DMS153 treated with DMSO at 0.1 percent for 48 hours (cell line): ENCODE measurements around the gene GAD1.
A peak's percentile ranks its signal among the peaks of the same experiment; 100 is the strongest.

Experiments
- DNase-seq: peaks from one replicate; lab custom pipeline; 2025; ENCODE audit not compliant: unreplicated experiment; lab: John Stamatoyannopoulos, UW

The GAD1 gene

DNA sequence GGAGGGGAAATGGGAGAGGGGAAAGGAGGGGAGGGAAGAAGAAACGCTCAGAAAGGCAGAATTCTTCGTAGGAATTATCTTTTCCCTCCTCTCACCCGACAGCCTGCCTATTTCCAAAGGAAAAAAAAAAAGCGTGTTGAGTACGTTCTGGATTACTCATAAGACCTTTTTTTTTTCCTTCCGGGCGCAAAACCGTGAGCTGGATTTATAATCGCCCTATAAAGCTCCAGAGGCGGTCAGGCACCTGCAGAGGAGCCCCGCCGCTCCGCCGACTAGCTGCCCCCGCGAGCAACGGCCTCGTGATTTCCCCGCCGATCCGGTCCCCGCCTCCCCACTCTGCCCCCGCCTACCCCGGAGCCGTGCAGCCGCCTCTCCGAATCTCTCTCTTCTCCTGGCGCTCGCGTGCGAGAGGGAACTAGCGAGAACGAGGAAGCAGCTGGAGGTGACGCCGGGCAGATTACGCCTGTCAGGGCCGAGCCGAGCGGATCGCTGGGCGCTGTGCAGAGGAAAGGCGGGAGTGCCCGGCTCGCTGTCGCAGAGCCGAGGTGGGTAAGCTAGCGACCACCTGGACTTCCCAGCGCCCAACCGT is at the start of gene GAD1:
GAD1 (plus strand) TSS at position 384 of the 589 bp plus-strand sequence. CDS start 1,705 bp downstream, outside the sequence.
- DNase-seq: peak; percentile 69

DNA sequence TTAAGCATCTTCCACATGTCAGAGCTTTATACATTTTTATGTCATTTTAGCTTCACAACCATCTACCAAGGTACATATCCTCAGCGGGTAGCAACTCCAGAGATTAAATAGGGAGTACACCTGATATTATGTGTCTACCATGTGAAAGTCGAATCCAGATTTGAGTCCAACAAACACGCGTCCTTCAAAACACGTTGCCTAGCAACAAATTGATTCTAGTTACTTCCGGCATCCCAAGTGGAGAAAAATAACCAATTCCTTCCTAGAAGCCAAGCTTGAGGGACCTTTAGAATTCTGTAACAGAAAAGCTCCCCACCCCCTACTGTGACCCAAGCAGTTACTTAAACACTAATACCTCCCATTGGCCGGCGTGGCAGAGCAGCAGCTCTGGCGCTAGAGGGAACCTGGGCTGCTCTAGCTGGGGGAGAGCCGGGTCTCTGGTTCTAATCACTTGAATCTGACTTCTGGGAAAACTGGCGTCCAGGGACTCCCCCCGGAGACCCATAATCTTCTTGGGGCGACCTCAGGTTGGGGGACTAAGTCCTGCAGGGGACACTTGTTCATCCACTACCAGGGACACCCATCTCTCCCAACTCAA is 46.6 kb upstream of the GAD1 start, which contains the start of gene ERICH2:
ERICH2 (plus strand) TSS at position 371 of the 598 bp plus-strand sequence. CDS start 304 bp downstream, outside the sequence.
- DNase-seq: peak; percentile 72

DNA sequence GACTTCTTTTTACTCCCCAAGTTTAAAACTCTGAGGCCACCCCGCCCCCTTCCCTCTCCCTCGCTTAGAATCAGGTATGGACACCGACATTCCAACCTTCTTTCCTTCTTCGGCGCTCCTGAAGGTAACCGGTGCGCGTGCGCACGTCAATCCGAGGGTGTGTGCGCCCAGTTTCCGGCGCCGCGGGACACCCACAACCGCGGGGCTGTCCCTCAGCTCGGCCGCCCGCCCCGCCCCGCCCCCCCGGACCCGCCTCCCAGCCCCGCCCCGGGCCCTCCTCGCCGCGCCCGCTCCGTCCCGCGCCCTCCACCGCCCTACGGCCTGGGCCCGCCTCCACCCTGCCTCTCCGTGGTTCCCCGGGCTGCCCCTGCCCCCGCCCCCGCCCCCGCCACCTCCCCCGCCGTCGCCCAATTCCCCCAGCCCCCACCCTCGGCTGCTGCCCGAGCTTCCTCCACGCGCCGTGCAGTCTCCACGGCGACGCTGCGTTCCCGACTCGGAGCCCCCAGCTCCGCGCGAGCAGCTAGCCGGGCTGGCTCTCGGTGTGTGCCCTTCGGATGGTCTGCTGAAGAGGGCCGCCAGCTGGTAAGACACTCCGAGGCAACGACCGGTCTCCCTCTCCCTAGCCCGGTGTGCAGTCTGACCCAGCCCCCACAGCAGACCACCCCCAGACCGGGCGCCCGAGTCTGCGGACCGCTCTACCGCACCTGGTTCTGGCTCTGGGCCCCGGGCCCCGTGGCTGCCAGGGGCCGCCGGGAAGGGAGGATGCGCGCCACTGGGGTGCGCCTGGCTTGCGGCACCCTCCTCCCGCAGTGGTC is 45.9 kb upstream of the GAD1 start:
- DNase-seq: peak; percentile 76

DNA sequence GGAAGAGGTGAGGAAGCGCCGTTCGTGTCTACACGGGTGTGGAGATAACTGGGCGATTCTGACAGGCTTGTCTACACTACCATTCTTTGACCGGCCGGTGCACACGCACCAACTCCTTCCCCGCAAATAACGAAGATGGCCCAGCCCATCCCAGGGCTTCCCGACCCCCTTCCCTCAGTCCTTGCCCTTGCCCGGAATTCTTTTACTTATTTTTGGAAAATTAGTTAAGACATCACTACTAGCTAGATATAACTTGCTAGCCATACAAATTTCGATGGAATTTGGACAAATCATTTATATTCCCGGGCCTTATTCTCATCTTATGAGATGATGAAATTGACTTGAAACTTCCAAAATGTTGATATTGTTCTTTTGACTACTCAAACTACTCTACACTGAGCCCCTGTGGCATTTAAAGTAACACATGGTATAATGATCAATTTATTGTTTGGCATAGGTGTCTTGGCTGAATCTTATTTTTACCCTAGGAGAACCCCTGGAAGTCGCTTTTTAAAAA is 45.2 kb upstream of the GAD1 start:
- no peak for DNase-seq

DNA sequence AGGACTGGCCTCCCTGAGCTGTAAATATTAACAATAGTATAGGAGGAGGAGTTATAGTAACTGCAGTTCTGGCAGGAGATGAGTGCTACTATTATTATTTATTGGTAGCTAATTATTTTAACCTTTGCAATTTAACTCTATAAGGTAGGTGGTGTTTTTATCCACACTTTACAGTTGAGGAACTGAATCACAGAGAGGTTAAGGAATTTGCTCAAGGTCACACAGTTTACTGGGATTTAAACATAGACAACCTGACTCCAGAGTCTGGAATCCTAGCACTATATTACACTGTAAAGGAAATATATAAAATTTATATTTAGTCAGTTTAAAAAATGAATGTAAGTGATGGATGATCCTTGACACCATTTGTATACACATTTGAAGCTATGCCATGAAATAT is 44.4 kb upstream of the GAD1 start:
- no peak for DNase-seq

DNA sequence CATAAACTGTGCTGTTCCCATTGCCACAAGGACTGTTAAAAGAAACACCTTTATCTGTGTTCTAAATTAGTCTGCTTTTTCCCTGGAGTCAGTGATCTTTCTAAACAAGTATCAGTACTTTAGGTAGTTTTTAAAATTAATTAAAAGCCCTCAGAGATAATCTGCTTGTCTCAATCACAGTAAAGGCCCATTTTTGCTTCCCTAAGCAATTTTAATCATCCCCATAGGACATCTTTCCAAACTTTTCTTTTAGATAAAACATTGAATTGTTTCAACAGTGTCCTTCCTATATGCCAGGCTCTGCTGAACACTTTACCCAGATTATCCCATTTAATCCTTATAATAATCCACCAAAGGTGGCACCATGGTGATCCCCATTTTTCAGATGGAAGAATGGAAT is 42.6 kb upstream of the GAD1 start:
- no peak for DNase-seq

DNA sequence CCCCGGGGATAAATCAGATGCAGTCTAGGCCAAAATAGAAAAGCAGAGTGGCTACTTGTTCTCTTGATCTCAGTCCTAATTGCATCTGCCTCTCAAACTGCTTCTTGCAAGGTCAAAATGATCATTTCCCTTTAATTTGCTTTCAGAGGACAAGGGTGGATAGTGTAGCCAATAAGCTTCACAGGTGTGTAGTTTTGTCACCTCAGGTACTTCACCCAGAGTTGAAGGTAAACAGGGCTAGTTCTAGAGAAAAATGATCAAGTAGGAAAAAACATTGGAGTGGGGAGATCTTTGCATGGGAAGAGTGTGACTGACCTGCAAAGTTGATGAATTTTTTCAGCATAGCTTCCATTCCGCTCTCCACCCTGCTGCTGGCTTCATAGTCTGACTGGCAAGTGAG is 37.8 kb upstream of the GAD1 start:
- DNase-seq: no peak

DNA sequence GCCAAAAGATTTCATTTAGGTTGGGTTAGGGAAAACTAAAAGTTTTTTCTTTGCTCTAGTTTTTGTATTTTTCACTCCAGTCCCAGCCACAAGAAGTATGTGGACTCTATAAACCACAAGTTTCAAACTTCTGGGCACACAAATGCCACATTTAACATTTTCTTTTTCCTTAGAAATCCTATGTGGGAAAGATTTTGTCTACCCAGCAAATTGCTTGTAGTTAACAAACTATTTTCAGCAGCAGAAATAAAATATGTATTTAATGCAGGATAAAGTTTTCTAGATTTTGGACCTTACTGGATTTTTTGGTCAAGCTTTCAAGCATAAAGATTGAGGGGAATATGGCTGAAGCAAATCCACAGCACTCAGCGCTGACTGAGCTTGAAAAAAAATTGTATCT is 37.4 kb upstream of the GAD1 start:
- no peak for DNase-seq

DNA sequence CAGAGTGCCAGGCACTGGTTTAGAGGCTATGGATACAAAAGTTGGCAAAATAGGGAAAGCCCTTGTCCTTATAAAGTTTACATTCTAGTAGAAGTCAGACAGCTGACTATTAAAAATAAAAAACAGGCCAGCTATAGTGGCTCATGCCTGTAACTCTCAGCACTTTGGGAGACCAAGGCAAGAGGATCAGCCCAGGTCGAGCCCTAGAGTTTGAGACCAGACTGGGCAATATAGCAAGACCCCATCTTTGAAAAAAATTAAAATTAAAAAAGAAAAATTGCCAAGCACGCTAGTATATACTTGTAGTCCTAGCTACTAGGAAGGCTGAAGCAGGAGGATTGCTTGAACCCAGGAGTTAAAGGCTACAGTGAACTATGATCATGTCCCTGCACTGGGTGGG is 34.0 kb upstream of the GAD1 start:
- no peak for DNase-seq

DNA sequence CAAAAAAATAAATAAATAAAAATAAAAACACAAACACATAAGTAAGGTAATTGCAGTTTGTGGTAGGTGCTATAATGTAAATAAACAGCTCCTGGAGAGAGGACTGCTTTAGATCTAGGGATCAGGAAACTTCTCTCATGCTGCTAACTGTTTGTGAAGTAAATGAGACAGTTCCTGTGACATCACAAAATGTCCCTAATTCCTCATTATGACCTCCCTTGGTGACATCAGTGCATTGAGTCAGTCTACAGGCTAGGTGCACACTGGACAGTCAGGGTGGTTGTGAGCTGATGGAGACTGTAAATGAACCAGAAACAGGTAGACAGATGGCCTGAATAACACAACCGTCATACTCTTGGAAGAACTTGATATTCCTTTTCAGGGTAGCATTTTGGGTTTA is 33.1 kb upstream of the GAD1 start:
- no peak for DNase-seq

DNA sequence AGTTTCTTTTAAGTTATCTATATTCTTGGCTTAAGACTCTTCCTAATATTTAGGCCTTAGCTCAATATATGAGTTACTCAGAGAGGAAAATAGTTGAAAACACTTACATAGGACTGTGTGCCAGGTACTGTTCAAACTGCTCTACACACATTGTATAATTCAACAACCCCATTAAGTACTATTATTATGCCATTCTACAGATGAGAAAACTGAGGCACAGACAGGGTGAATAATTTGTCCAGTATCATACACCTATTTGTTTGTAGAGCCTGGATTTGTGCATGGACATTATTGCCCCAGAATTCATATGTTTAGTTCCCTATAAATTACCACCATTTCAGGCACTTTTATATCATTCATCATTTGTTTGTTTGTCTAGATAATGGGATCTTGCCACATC is 17.7 kb upstream of the GAD1 start:
- no peak for DNase-seq

DNA sequence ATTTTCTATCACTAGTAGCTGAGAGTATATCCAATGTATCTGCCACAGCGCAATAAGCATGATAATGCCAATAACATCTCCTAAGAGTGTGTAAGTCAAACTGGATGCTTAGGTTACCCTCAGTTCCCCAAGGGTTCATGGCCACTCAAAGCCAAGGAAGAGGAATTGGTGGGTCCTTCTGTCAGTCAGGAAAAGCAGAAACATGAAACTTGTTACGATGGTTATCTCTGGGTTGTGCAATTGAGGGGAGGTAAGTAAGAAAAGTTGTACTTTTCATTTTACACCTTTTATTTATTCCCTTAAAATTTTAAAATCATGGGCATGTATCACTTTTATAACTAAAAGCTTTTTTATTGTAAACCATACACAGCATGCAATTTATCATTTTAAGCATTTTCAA is 10.1 kb upstream of the GAD1 start:
- DNase-seq: no peak

DNA sequence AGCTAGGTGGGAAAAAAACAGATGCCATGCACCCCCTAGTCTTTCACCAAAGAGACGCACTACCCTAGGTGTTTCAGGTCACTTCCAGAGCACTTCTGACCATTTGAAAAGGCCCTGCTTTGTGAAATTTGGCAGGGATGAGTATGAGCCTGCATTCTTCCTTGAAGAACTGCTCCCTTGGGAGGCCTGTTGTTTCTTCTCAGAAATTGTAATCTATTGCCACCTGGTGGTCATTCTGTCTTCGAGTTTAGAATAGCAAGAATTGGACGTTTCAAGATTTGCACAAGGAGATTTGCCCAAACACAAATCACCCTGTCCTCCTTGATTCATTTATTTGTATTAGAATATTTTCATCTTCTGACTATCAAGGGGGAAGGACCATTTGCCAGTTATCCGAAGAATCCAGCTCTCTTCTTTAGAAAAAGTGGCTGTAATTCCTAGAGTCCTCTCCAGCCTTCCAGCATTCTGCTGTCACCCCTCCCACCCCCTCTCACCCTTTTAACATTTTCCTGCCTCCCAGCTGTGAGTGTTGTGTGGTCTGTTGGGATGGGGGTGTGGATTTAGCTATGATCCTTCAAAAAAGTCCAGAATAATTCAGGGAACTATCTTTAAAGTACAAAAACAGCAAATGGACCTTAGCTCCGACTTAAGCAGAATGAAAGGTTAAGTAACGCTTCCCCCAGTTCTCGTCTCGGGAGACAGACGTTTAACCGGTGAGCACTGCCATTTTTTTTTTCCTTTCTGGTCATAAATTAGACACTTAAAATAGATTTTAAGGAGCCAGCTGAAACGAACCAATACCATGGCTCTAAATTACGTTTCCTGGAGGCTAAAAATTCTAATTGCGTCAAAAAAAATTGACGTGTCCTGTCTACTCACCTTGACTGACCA is 3.7 kb upstream of the GAD1 start:
- peak; percentile 95 for DNase-seq

DNA sequence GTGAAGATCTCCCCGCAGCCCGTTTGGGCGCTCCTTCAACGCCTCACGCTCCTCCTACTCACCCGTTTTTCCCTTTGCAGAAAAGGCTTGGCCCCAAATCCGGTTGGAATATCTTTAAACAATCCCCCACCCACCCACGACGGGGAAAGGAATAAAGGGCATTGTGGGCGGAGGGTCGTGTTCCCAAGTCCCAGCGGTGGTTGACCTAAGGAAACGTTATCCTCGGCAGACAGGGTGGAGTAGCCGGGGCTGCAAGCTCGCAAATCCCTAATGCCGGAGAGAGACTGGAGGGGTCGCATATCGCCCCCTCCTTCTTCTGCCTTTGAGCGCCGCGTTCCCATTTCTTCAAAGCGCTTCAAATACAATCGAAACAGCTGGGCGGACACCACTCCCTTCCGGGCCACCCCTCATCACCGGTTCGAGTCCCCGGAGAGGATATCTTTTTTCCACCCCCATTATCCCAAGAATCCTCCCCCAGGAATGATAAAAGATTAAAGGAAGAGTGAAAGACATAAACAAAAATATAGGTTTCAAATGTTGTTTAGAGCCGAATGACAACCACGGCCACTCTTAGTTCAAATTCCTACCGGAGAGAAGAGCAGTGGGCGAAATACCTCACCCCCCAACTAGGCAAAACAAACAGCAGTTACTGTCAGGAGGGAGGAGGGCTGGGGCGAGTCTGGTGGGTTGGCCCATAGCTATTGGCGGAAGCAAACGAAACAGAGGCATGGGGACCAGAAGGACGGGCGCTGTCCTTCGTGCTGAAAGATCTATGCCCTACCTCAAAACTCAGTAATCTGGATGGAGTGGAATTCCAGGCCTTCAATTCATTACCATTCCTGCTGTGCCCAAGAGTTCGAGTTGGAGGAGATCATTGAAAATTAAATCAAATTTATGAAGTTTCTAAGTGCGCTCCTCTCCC is 2.8 kb upstream of the GAD1 start:
- peak; percentile 55 for DNase-seq

DNA sequence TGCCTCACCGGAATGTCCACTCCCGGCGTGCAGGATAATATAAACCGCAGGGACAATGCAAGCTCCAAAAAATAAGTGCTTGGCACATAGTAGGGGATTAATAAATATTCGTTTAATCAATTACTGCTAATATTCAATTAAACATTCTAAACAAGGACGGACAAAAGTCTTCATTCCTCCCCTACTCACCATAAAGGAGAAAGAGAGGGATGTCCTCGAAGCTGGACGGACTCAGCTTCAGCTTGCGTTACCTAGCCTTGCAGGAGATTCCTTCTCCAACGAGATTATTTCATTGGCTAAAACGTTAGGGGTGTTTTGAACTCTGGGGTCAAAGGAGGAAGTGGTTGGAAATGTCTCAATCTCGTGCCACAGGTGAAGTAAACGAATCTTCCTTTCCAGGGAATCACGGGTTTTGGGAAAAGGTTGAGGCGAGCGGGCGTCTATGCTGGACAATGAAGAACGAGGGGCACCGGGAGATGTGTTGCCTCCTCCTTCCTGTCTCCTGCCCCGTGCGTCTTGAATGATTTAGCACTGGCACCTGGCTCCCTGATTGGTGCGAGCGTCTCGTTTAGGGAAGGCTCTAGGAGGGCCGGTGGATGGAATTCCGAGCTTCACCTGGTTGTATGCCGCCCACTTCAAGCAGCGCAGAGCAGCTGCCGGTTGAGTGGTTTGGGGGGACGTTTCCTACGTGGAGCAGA is 2.0 kb upstream of the GAD1 start:
- DNase-seq: peak; percentile 63

DNA sequence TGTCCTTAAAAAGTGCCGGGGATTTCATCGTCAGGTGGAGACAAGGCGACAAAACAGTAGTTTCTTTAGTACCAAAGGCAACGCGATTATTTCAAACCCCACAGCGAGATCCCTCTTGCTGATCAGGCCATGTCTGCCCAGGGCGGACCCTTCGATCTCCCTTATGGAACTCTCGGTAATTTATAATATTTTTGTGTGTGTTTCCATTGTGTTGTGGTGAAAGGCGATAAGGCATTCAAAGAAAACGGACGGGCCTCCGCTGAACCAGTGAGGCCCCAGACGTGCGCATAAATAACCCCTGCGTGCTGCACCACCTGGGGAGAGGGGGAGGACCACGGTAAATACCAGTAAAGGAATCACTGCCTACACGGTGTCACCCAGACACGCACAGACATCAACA is 1.4 kb upstream of the GAD1 start:
- DNase-seq: peak; percentile 87

DNA sequence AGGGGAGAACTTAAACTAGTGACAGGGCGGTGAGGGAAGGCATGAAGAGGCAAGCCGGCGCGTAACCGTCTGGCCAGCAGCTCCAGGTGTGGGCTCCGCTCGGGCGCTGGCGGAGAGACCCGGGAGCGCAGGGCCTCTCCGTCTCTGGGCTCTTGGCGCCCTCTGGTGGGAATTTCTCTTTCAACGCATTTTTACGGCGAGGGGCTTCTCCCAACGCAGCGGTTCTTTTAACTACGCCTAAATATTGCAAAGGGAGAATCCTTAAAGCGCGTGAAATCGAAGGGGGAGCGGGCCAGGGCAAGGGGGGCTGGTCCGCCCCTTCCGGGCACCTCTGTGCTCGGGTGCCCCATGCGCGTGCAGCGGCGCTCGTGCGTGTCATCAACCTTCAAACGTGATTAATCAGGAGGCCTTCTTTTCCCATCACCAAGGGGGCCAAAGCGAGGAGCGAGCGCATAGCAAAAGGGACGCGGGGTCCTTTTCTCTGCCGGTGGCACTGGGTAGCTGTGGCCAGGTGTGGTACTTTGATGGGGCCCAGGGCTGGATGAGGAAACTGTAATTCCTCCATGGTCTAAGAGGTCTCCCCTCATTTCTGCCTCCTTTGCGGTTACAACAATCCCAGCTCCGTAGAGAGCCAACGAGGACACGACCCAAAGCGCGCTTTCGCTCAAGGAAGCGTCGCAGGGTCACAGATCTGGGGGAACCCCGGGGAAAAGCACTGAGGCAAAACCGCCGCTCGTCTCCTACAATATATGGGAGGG is 762 bp upstream of the GAD1 start:
- DNase-seq: peak; percentile 87
